Superior temporal gyrus (tissue), 1 donor: ENCODE data around the gene SLC7A6OS.

Experiments used
- DNase-seq: peaks from one replicate; pipeline ENCODE4 v3.0.0-alpha.2; 2016; ENCODE audit errors: extremely low spot score

The SLC7A6OS gene

GRCh38 chr16:68253721-68254120, 57.0 kb downstream of the SLC7A6OS start:
- DNase-seq: no peak

GRCh38 chr16:68252383-68252782, 58.4 kb downstream of the SLC7A6OS start:
- DNase-seq: no peak

GRCh38 chr16:68251832-68252231, 58.9 kb downstream of the SLC7A6OS start:
- DNase-seq: no peak

- DNase-seq: no peak
These were observed 59.8 kb downstream of the SLC7A6OS start for GRCh38 chr16:68250951-68251350.

- no peak for DNase-seq
These were observed 61.4 kb downstream of the SLC7A6OS start for GRCh38 chr16:68249371-68249770.
